ENCODE results near the gene PBXIP1.
"Not testable (repeated sequence)": the region's sequence is repeated elsewhere in the genome, so short reads cannot be mapped to it uniquely, and the experiment has no call there.

The PBXIP1 gene, protein sequence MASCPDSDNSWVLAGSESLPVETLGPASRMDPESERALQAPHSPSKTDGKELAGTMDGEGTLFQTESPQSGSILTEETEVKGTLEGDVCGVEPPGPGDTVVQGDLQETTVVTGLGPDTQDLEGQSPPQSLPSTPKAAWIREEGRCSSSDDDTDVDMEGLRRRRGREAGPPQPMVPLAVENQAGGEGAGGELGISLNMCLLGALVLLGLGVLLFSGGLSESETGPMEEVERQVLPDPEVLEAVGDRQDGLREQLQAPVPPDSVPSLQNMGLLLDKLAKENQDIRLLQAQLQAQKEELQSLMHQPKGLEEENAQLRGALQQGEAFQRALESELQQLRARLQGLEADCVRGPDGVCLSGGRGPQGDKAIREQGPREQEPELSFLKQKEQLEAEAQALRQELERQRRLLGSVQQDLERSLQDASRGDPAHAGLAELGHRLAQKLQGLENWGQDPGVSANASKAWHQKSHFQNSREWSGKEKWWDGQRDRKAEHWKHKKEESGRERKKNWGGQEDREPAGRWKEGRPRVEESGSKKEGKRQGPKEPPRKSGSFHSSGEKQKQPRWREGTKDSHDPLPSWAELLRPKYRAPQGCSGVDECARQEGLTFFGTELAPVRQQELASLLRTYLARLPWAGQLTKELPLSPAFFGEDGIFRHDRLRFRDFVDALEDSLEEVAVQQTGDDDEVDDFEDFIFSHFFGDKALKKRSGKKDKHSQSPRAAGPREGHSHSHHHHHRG

DNA sequence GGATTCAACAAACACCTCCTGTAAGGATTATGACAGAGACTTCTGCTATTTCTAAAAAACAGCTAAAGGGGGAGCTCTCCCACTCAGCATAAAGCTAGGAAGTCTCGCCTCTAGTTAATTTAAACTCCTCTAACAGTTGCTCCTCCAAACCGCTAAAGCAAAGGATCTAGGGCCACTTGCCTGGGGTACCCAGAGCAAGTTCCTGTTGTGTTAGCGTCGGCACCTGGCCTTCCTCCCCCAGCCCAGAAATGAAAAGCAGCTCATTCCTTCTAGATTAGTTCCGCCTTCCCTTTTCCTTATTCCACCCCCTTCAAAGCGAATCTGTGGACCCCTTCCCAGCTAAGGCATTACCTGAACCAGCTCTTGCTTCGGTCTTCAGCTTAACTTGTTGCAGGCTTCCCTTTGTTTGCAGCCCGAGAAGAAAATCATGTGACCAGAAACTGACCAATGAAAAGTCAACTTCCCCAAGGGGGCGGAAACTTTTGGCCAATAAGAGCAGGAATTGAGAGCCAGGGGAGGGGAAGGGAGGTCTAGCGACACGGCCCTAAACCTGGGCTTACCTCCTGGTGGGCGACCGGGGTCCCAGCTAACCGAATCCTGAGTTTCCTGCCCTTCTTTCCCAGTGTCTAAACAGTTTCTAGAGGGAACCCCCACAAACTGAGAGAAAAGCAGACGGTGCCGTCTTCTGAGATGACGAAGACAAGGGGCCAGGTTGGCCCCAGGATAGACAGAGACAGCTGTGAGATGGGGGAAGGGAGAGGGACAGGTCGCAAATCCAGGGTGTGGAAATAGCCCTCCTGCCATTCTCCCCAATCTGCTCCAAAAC lies at the start of gene PBXIP1:
Gene PBXIP1, minus strand, starts transcription at position 382 of the 826 bp plus-strand sequence. CDS start 2,378 bp downstream, outside the sequence.
- DNase-seq = peak; percentile 80

DNA sequence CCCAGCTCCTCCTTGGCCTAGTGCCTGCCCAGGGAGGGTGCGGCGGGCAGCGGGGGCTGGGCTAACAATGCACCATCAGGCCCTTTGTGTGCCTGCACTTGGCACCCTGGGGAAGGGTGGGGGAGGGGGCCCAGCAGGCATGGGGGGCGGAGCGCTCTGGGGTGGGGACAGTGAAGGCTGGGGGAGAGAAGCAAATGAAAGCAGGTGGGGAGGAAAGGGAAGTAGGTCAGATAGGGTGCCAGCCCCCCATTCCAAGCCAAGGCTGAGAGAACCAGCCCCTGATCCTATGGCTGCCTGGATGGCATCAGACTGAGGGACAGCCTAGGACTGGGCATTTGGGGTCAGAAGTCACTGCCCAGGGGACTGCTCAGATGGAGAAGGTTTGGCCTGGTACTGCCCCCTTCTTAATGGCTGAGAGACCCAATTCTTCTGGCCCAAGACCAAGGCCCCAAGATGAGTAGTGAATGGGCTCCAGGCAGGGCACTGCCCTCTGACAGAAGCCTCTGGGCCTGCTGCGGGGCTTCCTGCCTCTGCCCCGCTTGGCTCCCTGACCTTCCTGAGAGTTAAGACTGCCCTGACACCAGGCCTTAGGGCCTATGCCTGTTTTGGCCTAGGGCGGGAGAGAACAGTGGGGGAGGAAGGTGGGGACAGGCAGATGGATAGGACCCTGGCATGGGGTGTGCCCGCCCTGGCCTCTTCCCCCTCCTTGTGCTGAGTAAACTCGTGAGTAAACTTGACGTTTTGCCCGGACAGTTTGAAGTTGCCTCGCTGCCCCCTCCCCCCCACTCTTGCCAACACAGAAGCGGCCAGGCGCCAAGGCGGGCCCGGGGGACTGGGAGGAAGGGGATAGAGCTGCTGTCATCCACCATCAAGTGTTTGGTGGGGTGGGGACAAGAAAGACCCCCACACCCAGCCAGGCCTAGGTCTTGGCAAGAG lies 49.4 kb upstream of the PBXIP1 start:
- no peak for DNase-seq

DNA sequence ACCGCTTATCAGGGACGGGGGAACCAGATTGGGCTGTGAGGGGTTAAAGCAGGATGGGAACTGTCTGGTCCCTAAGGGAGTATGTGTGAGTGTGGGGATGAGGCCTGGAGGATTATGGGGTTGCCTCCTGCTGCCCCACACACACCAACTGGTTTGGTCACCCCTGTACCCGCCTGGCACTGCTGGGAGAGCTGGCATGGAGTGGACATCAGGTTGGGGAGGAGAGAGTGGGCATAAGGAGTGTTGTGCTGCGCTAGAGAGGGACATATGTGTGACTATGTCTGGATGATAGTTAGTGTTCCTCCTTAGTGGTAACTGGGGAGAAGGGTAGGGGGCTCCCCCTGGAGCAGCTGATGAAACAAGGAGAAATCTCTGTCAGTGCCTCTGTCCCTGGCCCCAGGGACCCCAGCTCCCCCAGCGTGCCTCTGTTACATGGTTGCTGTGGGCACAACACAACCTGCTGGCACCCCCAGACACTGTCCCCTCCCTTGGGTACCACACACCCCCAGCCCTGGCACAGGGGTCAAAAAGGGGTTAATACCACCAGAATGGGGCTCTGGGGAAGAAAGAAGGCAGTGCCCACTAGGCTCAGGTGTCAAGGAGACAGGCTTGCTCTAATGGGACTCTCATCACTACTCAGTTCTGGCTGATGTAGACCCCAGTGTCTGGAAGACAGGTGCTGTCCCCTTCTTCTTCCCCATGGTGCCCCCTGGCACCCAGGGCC lies 48.6 kb upstream of the PBXIP1 start:
- no peak for DNase-seq

DNA sequence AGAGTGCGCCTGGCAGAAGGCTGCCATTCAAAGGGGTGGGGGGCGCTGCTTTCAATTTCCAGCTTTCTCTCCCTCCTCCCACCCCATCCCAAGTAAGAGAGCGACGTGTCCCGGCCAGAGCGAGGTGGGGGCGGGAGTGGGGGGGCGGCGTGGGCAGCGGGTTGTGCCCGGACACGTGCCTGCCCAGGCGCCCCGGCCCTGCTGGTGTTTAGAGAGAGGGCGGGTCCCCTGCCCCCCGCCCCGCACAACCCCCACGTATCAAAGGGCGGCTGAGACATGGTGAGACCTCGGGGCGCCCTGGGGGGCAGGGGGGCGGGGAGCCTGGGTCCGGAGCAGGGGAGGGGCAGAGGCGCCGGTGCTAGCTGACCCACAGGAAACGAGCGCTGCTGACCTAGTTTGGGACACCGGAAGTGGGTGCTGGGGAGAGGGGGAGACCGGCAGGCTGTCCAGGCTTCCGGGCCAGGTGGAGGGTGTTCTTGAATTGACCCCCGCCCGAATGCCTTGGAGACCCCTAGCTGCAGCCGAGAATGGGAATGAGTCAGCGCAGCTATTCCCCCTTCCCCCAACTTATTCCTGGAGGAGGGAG lies 48.0 kb upstream of the PBXIP1 start:
- no peak for DNase-seq

DNA sequence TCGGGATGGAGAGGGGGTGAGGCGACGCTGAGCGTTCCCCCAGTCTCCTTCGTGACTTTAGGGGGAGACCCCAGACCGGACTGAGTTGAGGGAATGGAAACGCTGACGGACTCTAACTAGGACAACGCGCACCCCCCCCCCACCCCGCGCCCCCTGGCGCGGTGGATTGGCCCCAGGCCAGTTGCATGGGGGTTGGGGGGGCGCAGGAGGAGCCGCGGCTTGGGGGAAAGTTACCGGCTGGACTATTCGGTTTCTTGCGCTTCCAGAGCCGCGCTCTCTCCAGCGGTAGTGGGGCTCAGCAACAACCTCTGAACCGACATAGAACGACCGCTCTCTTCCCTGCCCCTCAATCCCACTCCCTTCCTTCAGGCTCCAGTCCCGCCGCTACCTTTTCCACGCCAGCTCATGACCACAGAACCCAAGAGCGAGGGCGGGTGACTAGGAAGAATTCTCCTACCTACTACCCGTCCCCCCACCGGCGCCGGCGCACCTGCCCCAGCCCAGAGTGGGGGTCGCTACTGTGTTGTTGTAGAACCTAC lies 47.4 kb upstream of the PBXIP1 start:
- no peak for DNase-seq

DNA sequence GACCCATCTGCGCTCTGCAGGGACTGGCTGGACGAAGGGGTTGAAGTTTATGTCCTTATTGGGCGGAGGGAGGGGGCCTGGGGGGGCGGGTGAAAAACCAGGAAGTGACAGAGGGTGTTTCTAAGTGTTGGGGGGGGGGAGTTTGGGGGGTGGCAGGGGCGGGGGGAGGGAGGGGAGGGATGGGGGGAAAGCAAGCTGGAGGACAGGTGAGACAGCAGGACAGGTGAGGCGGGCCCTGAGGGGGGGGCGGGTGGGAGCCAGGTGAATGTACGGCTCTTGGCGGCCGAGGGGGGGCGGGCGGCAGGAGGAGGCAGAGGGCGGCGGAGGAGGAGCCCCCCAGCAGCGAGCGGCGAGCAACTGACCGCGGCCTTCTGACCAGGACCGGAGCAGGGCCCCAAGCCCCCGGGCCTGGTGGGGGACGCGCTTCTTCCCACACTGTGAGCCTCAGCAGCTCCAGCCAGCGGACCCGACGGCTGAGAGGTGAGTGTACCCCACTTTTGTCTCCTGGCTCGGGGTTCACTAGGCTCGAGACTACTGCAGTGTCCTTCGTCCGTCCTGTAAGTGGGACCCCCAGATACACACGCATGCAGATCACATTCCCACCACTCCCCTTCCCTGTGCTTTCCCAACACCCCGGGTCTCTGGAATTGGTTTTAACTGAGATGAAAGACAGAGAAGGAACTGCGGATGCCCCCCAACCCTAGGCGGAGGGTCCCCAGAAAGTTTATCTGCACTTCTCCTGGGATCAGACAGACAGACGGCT lies 46.7 kb upstream of the PBXIP1 start, which contains the start of gene ZBTB7B:
Gene ZBTB7B, plus strand, starts transcription at position 339 of the 763 bp plus-strand sequence. CDS start 11,859 bp downstream, outside the sequence.
- no peak for DNase-seq

DNA sequence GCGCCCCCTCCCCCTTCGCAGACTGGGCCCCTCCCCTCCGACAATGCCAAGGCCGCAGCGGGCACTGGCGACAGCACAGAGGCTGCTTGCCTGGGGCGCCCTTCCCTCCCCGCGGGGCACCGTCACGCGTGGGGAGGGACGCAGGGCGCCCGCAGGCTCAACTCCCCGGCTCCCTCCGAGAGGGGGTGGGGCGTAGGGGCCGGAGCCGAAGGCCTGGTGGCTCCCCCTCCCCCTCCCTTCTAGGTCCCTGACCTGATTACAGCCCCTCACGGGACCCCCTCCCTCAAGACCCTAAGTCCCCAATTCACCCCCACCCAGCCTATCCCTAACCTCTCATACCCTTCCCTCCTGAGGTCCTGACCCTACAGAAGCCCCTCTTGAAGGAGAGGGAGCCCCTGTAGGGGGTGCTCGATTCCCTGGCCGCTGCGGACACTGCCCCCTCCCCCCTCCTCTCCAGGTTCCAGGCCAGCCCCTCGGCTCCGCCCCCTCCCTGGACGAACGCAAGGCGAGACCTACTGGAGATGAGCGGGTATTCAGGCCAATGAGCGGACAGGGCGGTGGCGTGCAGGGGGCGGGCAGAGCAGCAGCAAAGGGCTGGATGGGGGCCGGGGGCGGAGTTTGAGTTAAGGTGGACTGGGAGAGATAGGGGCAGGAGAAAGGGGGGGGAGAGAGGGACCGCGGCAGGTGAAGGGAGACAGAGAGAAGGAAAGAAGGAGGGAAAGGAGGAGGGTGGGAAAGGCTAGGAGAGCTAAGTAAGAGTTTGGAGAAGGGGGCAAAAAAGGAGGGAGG lies 46.0 kb upstream of the PBXIP1 start:
- DNase-seq = peak; percentile 96

DNA sequence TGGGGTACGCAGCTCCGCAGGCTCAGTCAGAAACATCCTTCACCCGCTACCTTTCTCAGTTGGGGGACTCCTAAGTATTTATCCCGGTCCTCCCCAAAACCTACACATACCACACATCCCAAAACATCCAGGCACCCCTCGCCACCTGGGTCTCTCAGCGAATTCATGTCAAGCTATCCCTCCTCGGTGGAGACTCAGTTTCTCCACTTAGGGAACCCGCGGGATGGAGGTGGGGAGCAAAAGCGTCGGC lies 45.5 kb upstream of the PBXIP1 start:
- DNase-seq = peak; percentile 49

DNA sequence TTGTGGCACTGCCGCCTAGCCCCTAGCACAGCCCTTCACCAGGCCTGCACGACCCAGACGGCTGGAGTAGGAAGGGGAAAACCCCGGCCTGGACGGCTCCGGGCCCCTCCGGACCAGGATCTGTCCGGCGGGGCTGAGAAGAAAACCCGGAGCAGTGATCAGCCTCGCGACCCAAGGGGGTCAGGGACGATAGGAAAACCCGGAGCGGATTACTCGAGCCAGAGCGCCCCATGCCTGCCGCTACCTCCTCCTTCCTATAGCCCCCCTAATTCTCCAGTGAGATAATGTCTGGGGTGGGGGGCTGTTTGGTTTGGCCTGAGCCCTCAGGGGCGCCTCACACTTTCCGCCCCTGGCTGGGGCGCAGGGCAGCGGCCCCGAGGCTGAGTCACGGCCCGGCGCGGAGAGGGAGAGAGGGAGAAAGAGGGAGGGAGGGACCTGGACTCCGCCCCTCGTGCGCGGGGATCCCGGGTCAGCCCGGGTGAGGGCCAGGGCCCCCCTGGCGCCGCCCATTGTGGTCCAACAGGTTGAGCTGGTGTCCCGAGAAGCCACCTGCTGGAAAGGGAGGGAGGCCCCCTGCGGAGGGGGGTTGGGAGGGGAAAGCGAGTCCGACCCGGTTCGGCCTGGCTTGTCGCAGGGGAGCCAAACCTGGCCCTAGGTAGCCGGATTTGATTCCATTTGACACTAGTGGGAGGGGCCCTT lies 45.0 kb upstream of the PBXIP1 start:
- DNase-seq = peak; percentile 76

DNA sequence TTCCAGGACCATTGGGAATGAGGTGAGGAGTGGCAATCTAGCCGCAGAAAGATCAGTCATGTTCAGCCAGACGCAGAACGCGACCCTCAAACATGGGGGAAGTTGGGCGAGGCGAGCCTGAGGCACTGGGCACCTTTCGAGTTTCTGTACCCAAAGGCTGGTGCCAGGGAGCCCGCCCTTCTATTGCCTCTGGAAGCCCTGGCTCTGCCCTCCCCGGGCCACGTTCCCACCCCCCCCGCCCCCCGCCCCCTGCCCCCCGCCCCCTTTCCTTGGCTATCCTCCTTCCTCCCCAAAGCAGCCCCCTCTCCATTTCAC lies 44.5 kb upstream of the PBXIP1 start:
- peak; percentile 65 for DNase-seq

DNA sequence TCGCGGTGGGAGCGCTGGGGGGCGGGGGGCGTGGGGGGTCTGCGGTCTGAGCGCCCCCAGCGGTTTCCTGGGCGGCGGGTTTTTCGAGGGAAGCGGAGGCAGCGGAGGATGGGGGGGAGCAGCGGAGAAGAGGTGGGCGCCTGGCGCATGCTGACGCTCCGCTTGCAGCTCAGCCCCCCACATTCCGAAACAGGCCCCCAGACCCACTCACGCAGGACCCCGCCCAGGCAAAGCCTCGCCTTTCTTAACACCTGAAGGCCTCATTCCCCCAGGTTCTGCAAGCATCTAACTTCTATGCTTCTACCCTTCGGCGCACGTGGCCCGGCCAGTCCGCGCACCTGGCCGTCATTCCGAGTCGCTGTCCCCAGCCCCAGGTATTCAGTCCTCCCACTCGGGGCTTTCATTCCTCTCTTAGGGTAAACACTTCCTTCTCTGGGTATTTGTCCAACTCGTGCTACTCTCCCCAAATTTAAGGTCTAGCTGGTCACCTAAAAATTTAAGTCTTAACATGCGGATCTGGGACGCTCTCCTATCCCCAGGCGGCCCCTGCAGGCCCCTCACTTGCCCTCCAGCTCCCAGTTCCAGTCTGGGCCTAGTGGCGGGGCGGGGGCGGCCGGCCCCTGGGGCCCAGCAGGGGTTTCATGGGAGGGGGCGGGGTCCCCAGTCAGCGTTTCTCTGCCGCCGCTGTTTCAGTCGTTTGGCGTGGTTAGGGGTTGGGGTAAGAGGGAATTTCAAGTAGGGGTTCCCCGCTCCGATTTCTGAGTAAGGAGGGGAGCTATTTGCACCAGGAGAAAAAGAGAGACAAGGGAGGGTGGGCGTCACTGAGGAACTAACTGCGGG lies 43.9 kb upstream of the PBXIP1 start:
- DNase-seq = peak; percentile 63

DNA sequence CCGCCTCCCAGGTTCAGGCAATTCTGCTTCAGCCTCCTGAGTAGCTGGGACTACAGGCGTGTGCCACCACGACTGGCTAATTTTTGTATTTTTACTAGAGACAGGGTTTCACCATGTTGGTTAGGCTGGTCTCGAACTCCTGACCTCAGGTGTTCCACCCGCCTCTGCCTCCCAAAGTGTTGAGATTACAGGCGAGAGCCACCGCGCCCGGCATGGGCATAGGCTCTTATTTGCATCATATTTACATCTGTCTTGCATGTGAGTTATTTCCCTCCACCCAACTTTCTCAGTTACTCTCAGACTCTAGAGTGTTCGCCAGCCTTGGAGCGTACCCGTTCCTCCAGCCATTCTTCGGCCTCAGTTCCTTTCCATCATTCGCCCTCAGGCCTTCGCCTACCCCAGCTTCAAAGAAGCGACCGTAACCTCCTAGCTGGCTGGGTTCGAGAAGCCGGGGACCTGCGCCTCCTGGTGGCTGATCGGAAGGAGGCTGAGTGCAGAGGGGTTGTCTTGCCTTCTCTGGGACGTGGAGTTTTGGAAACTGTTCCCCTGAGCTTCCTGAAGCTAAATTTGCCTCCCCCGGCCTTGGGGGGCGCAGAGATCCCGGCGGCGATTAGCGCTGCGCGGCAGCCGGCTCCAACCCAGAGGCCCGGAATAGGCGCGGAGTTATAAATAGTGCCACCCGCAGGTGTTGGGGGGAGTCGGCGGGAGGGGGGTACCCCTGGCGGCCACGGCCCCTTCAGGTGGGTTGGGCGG lies 43.1 kb upstream of the PBXIP1 start:
- DNase-seq = peak; percentile 68

DNA sequence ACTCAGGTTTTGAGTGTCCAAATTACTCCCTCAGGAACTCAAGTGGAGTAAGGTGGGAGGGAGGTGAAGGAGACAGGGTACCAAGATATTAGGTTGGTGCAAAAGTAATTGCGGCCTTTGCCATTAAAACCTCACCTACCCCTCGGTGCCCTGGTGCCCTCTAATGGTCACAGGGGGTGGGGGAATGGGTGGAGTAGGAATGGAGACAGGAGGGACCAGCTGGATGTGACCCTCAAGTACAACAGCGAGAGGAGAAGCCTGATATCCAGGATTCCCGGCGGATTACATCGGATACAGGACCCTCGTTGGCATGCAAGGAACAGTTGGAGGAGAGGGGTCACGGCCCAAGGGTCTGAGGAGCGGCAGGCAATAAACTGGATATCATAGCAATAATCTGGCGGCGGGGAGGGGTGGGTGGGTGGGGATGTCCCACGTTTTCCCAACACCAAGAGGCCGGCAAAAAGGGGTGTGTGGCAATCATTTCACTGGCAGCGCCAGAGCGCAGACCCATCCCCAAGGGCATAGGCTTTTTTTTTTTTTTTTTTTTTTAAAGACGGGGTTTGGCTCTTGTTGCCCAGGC lies 42.4 kb upstream of the PBXIP1 start:
- no peak for DNase-seq

DNA sequence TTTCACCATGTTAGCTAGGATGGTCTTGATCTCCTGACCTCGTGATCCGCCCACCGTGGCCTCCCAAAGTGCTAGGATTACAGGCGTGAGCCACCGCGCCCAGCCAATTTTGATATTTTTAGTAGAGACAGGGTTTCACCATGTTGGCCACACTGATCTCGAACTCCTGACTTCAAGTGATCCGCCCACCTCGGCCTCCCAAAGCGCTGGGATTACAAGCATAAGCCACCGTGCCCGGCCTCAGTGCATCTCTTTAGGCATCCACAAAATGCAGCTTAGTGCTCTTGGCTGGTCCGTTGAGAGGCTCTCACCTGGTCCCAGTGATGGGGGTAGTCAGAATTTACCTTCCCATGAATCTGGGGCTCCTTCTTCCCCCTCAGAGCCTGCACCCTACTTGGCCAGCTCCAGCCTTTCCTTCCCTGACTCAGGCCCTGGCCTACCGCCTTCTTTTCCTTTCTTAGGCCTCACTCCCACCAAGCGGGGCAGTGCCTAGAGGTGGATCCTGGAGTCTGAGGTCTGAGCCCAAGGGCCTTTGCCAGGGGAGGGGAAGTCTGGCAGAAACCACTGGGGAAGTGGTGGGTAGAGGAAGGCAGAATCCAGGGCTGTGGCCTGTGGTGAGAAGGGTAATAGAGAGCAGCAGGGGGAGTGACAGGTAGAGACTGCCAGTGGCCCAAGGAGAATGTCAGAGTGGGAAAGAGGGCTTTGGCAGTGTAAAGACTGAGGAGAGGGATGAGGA lies 41.2 kb upstream of the PBXIP1 start:
- no peak for DNase-seq

DNA sequence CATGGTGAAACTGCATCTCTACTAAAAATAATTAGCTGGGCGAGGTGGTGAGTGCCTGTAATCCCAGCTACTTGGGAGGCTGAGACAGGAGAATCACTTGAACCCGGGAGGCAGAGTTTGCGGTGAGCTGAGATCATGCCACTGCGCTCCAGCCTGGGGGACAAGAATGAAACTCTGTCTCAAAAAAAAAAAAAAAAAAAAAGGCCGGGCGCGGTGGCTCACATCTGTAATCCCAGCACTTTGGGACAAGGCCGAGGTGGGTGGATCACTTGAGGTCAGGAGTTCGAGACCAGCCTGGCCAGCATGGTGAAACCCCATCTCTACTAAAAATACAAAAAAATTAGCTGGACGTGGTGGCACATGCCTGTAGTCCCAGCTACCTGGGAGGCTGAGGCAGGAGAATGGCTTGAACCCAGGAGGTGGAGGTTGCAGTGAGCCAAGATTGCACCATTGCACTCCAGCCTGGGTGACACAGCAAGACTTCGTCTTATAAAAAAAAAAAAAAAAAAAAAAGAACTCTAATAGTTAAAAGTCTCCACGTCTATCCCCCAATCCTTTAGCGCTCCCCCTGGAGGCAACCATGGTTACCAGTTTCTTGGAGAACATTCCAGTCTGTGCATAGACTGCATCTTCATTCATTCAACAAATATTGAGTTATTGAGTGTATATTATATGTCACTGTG lies 39.5 kb upstream of the PBXIP1 start:
- not testable (repeated sequence) for DNase-seq
